Measurements from ENCODE around the gene MARK2. TPM values are rescaled to one million over a fixed set of nuclear protein-coding genes. Genes with fewer than 3 reads are reported as not detected.

MARK2 gene
- total RNA-seq, 1 donor from 2014 or later, result 40.1 TPM

DNA sequence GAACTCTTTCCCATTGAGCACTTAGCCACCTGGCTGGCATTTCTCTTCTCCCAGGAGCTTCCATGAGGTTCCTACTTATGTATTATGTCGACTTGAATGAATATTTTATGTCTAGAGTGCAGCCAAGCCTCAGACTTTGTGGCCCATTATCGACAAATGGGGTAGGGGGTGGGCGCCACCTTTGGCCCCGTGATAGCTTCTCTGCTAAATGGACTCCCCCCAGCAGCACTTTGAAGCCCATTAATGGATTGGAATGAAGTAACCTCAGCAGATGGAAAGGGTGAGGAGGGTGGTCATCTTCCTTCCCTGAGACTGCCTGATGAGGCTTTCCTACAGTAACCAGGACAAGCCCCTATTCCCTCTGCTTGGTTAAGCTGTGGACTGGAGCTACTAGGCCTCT, 5.9 kb downstream of the MARK2 start:
- H3K36me3 ChIP-seq (ENCODE audit: control insufficient read depth, insufficient read depth, low read length), result no peaks in the 10 kb centered on the region
- H3K4me3 ChIP-seq (ENCODE audit: low read depth, low read length), result no peak overlapping the region
- no peaks in the 10 kb centered on the region for H3K27me3 ChIP-seq (ENCODE audit: control insufficient read depth, insufficient read depth, low read length)
- no peak for DNase-seq (ENCODE audit: low read depth)
- TF ChIP-seq, protein P1, sequence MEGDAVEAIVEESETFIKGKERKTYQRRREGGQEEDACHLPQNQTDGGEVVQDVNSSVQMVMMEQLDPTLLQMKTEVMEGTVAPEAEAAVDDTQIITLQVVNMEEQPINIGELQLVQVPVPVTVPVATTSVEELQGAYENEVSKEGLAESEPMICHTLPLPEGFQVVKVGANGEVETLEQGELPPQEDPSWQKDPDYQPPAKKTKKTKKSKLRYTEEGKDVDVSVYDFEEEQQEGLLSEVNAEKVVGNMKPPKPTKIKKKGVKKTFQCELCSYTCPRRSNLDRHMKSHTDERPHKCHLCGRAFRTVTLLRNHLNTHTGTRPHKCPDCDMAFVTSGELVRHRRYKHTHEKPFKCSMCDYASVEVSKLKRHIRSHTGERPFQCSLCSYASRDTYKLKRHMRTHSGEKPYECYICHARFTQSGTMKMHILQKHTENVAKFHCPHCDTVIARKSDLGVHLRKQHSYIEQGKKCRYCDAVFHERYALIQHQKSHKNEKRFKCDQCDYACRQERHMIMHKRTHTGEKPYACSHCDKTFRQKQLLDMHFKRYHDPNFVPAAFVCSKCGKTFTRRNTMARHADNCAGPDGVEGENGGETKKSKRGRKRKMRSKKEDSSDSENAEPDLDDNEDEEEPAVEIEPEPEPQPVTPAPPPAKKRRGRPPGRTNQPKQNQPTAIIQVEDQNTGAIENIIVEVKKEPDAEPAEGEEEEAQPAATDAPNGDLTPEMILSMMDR (IDR thresholded peaks at IDR 0.05; ENCODE audit: insufficient read depth, low read length, poor library complexity, severe bottlenecking), result no peak

DNA sequence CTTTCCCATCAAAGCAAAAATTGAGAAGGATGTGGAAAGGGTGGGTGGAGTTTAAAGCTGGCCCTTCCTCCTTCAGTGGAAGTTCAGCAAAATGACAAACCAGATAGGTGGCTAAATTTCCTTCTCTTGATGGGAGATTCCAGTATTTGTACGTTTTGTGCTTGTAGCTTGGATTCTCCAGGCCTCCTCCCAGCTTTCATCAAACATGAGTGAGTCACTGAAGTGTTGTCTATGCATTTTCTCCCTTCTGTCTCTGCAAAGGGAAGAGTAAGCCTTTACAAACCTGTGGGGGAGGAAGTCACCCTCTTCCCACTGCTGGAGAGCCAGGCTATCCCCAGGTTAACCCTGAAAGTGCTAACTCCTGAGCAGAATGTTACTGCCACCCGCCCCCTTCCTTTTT, 6.4 kb downstream of the MARK2 start:
- TF ChIP-seq, protein P1 (IDR thresholded peaks at IDR 0.05; ENCODE audit: insufficient read depth, low read length, poor library complexity, severe bottlenecking), result no peak
- H3K36me3 ChIP-seq (ENCODE audit: control insufficient read depth, insufficient read depth, low read length), result no peaks in the 10 kb centered on the region
- H3K27me3 ChIP-seq (ENCODE audit: control insufficient read depth, insufficient read depth, low read length), result no peaks in the 10 kb centered on the region
- H3K4me3 ChIP-seq (ENCODE audit: low read depth, low read length), result no peak overlapping the region
- DNase-seq (ENCODE audit: low read depth), result no peak

DNA sequence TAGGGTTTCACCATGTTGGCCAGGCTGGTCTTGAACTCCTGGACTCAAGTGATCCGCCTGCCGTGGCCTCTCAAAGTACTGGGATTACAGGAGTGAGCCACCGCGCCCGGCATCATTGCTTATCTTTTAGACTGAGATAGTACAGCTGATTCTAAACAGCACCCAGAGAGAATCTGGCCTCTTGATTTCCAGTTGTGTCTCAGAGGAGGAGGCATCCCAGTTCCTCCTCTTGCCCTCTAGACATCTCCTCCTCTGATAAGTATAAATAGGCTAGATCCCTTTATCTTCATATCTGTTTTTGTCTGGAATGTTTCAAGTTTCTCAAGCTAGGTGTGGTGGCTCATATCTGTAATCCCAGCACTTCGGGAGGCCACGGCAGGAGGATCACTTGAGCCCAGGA, 7.0 kb downstream of the MARK2 start:
- TF ChIP-seq, protein P1 (IDR thresholded peaks at IDR 0.05; ENCODE audit: insufficient read depth, low read length, poor library complexity, severe bottlenecking), result no peak
- DNase-seq (ENCODE audit: low read depth), result no peak
- Histone ChIP-seq H3K27me3 (ENCODE audit: control insufficient read depth, insufficient read depth, low read length) (no peaks in the 10 kb centered on the region), H3K4me3 (ENCODE audit: low read depth, low read length) (no peak overlapping the region), H3K36me3 (ENCODE audit: control insufficient read depth, insufficient read depth, low read length) (no peaks in the 10 kb centered on the region)

DNA sequence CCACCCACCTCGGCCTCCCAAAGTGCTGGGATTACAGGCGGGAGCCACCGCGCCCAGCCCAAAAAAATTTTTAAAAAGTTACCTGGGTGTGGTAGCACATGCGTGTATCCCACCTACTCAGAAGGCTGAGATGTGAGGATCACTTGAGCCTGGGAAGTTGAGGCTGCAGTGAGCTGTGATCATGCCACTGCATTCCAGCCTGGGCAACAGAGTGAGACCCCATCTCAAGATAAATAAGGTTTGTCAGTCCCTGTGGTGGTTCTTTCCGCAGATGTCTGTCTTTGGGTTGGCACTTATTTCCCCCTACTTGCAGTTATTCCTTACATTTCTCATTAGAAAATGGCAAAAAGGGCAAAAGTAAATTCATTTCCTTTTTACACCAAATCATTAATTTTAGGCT, 8.0 kb downstream of the MARK2 start:
- no peak overlapping the region for H3K4me3 ChIP-seq (ENCODE audit: low read depth, low read length)
- no peak for DNase-seq (ENCODE audit: low read depth)
- TF ChIP-seq, protein P1 (IDR thresholded peaks at IDR 0.05; ENCODE audit: insufficient read depth, low read length, poor library complexity, severe bottlenecking), result no peak
- no peaks in the 10 kb centered on the region for H3K27me3 ChIP-seq (ENCODE audit: control insufficient read depth, insufficient read depth, low read length)
- no peaks in the 10 kb centered on the region for H3K36me3 ChIP-seq (ENCODE audit: control insufficient read depth, insufficient read depth, low read length)

DNA sequence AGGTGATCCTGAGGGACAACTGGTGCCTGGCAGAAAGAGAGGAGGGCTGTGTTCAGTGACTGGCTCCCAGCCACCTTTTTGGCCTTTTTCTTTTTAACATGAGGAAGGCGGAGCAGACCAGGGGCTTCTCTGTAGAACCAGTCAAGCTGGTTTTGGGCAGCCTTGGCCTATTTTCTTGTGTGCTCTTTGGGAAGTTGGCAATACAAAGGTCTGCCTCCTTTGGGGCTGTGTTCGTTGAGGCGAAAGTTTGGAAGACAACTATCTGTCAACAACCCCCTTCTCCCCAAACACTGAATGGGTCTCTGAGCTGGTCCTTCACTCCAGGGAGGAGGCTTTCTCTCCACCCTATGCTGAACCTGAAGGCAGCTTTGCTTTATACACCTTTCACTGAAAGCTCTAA, 8.5 kb downstream of the MARK2 start:
- no peak for DNase-seq (ENCODE audit: low read depth)
- Histone ChIP-seq H3K4me3 (ENCODE audit: low read depth, low read length) (no peak overlapping the region), H3K27me3 (ENCODE audit: control insufficient read depth, insufficient read depth, low read length) (no peaks in the 10 kb centered on the region), H3K36me3 (ENCODE audit: control insufficient read depth, insufficient read depth, low read length) (no peaks in the 10 kb centered on the region)
- TF ChIP-seq, protein P1 (IDR thresholded peaks at IDR 0.05; ENCODE audit: insufficient read depth, low read length, poor library complexity, severe bottlenecking), result no peak

DNA sequence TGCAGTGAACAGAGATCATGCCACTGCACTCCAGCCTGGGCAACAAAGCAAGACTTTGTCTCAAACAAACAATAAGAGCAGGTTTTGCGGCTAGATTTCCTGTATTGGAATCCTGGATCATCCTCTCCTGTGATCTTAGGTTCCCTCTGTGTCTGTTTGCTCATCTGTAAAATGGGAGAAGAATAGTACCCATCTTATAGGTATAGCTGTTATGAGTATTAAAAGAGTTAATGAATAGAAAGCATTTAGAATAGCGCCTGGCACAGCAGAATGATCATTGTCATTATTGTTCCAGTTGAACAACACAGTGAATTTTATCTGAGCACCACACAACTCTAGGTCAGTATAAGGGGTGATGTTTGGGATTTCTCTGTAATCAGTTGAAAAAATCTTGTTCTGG, 10.8 kb downstream of the MARK2 start:
- TF ChIP-seq, protein P1 (IDR thresholded peaks at IDR 0.05; ENCODE audit: insufficient read depth, low read length, poor library complexity, severe bottlenecking), result no peak
- no peak for DNase-seq (ENCODE audit: low read depth)
- H3K27me3 ChIP-seq (ENCODE audit: control insufficient read depth, insufficient read depth, low read length), result no peaks in the 10 kb centered on the region
- no peaks in the 10 kb centered on the region for H3K36me3 ChIP-seq (ENCODE audit: control insufficient read depth, insufficient read depth, low read length)
- no peak overlapping the region for H3K4me3 ChIP-seq (ENCODE audit: low read depth, low read length)
